ENCODE results near the gene STX11.

Gene STX11

DNA sequence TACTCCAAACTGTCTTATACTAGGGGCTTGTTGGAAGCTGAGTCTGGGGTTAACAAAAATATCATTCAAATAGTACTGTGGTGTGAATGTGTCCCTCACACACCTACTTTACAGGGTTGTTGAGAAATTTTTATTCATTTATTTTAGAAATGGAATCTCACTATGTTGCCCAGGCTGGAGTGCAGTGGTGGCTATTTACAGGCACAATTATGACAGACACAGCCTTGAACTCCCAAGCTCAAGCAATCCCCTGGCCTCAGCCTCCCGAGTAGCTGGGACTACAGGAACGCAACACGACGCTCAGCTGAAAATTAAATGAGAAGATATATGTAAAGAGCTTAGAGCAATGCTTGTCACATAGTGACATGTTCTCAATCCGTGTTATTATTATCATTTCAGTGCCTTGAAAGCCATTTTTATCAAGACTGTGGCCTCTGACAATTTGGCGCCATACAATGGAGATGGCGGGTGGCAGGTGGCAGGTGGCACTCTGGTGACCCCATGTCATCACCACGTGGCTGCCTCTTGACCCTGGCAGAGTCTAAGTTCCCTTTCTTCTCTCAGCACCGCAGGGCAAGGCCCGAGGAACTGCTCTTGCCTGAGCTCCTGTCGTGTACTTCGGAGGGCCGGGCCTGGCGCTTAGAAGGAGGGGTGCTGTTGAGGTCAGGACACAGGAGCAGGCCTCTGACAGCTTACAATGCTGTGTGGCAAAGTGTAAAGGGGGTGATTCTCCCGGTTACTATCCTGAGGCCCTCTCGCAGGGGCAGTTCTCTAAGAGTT is 64.5 kb downstream of the STX11 start:
- DNase-seq, result peak in 2 of 51 donors; percentile 19 to 37

DNA sequence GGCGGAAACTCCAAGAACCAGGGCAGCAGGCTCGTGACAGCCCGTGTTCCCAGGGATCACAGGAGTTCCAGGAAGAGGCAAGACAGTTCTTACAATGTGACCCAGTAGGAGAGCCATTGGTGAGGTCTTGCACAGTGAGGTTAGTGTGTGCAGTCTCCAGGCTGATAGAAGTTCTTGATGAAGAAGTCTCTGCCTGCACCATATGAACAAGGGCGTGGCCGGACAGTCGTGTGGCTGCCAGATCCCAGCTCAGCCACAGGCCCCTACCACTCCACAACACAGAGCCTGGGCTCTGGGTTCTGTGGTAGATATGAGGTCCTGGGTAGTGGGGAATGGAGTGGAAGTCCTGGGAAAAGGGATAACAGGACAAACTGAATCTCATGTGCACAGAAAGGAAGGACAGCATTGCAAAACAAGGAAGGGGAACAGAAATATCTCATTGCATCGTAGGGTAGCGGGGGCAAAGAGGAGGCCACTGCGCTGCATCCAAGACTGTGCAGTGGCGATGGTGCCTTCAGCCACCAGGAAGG is 65.2 kb downstream of the STX11 start:
- peak in 19 of 51 donors; percentile 3 to 56 (median 34) for DNase-seq

DNA sequence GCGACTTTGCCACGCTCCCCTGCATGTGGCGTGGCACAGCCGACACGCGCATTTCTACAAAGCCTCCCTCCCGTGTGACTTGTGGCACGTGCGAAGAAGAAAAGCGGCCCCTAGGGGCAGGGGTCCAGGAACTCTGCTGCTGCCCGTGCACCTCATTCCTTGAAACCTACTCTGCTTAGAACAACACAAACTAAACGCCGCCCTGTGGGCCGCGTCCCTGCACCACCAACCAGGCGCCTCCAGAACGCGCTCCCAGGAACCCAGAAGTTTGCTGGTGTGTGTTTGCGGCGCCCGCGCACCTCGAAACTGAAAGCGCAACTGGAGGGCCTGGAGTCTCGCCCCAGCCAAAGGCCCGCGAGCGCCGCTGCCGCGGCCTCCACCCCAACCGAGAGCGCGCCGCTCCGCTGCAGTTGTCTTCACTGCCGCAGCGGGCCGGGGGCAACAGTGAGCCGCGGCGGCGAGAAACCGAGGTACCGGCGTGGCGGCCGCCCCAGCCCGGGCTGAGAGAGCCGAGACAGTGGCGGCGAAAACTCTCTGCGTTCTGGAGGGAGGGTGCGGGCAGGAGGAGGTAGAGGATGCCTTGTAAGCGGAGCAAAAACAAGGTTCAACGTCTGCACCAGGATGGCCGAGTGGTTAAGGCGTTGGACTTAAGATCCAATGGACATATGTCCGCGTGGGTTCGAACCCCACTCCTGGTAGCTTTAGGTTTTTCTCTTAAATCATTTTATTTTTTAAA is 65.8 kb downstream of the STX11 start:
- DNase-seq, result peak; percentile 70 to 98 (median 90)

DNA sequence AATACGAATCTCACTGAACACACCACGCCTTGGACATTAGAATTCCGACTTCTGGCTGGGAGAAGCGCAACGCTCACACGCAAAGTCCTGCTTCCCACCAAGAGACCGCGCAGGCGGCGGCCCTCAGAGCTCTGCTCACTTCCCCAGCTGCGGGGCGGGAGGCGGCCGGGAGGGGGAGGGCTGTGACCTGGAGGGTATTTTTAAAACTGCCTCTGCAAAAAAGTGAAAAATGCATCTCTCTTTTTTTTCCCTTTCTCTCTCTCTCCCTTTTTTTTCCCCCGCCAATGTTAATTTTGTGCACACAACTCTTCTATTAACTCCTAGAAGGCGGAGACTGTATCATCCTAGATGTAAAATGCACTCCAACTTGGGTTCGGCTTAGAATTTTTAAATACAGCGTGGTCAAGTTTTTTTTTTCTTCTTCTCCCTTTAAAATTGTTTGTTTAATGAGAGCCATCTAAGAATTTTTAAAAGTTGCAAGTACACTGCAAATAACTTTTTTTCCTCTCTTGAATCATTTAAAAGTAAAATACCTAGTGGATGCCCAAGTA is 66.4 kb downstream of the STX11 start:
- peak in 18 of 51 donors; percentile 42 to 84 (median 66) for DNase-seq

DNA sequence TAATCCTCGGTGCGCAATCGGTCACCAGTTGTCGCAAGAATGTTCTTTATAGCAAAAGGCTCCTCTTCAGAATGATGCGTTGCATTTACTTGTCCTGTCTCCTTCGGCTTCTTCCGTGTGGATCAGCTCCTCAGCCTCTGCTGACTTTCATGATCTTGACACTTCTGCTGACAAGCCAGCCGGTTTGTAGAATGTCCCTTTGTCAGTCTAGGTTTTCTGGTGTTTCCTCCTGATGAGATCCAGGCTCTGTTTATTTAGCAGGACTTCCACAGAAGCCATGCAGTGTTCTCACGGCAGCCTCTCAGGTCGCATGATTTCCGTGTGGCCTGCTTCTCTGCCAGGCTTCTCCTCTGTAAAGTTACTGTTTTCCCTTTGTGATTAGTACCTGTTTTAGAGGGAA is 66.9 kb downstream of the STX11 start:
- peak in 1 of 51 donors; percentile 2 for DNase-seq

DNA sequence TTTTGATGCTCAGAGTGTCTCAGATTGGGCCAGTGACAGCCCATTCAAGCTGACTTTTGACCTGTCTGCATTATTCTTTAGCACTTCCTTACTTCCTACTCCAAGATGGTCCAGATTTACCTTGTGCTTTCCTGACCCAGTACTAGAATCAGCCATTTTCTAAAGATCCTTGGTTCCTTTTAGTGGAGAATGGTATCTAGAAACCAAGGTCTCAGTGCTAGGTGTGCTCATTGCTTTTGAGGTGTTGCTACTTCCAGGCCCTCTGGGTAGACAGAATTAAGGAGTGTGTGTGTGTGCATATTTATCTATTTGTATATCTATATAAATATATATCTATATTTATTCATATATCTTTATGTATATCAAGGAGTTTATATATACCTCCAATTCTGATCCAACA is 67.5 kb downstream of the STX11 start:
- DNase-seq, result no peak

DNA sequence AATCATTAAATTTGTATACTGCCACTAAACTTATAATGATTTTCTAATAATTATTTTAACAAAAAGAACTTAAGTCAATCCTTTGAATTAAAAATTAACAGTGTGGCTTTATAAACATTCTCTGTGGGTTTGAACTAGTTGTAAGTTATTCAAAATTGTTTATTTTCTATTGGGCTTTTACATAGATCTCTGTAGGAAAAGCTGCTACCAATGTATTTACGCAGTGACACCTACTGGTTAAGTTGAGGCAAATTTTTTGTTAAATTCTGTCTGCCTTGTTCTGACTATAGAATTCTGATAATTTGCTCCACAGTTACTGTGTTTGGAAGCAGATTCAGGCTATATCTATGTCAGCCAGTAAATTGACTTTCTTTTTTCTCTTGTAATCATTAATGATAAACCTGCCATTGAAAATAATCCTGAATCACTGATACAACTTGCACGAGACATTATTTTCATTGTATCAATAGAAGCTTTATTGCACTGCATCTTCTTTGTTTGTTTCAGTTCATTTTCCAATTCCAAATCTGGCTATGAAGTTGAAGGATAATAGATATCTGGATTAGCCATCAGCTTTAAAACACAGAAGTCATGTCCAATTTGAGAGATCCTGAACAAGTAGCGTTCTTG is 68.9 kb downstream of the STX11 start:
- peak in 2 of 51 donors; percentile 2 to 14 for DNase-seq

DNA sequence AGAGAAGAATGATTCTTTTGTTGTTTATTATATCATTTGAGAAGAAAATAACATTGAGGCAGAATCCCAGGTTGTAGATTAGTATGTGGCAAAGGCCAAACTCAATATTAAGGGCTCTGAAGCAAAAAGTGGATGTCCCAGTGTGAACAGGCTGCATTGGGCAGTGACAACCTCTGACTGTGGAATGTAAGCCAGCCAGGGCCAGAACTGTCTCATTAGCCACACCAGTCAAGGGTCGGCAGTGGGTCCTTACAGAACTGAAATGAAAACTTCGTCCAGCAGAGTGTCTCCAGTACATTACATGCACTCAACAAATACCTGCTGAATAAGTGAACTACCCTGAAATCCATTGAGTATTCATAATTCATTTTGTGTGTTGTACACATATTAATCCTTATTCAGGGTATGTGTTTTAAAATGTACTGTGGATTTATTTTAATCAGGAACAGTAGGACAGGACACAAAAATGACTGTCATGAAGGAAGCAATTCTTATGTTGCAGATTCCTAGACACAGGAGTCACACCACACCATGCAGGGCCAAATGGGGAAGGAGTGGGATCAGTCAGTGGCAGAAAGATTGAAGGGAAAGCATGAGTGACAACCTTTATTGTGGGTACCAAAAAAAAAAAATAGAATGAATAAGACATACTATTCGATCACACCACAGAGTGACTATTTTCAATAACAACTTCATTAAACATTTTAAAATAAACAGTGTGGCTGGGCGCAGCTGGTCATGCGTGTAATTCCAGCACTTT is 69.9 kb downstream of the STX11 start:
- DNase-seq, result no peak

DNA sequence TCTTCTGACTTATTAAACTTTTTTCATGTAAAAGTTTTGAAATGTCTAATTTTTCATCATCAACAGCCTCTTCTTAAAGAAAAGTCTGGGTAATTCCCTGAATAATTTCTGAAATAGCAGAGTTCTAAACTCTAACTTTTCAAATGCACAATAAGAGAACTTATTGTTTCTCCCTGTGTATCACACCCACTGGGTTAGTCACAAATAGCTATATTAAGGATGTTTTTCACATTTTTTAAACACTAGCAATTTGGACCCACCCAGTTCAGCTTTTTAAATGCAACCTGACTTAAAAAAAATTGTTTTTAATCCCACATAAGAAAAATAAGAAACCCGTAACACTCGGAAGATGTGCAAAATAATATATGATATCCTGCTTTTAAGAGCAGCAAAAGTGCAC is 73.4 kb downstream of the STX11 start:
- DNase-seq, result no peak

DNA sequence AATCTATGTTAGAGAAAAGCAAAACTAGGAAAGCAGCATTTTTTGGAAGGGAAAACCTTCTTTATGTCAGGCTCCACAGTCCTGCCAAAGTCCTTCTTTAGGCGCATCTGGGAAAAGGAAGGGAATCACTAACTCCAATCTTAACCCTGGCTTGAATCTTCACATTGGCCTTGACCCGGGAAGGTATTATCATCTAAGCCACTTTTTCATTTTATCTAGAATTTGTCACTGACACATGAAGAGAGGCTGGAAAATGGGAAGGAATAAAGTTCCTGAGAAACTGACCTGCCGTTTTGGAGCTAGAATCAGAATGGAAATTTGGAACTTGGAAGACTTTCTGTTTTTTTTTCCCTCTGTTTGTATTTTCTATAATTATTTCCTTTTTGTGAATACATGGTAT is 81.4 kb downstream of the STX11 start:
- DNase-seq, result no peak

DNA sequence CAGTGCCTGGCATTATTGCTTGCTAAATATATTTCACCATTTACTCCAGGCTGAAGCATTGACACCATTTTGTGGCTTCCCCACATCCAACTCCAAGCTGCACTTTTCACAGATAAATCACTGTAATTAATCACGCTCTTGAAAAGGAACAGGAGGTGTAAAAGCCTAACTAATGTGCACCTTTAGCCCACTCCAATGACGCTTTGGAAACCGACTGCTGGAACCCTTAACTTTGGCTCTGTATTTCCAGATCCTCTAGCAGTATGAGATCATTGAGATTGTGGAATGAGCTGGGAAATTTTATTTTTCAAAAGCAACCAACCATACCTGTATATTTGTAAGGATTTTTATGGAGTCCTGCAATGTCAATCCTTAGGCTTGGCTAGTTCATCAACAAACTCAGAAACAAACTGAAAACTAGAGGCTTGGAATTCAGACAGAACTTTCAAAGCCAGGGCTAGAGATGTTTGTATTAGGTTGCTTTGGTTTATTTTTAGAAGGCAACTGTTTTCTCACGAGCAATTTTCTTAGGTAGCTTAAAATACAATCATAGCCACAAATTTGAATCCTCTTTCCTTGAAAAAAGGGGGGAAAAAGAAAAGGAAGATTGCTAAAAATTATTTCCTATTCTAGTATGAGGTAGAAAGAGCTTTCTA is 82.0 kb downstream of the STX11 start:
- DNase-seq, result no peak

DNA sequence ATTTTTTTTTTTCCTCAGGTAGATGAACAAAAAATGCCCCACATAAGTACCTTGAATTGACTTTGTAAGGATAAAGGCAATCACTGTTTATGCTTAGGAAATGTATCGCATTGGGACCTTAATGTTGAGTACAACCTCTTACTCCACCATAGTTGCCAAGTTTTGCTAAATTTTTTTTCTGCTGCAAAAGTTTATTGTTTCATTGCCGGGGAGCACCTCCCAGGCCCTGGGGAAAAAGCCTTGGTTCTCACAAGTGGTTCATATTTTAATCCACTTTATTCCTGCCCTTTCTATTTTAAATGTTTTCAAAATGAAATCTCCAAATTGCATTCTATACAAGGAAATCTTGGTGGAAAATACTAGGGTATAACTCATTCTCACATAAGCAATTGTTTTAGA is 82.5 kb downstream of the STX11 start:
- DNase-seq, result no peak

DNA sequence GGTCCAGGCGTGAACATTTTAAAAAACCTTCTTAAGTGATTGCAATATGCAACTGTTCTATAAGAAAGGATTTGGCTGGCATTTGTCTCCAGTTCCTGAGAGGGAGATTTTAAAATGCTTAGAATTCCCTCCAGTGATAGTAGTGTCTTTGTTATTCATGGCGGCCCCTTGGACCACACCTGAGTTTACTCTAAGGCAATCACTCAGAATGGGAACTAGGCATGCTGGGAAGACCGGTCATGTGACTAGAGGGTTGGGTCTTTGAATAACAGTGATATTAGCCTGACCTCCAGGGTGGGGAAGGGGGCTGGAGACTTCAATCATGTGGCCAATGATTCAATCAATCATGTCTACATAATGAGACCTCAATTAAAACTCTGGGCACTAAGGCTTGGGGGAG is 84.1 kb downstream of the STX11 start:
- DNase-seq, result no peak

DNA sequence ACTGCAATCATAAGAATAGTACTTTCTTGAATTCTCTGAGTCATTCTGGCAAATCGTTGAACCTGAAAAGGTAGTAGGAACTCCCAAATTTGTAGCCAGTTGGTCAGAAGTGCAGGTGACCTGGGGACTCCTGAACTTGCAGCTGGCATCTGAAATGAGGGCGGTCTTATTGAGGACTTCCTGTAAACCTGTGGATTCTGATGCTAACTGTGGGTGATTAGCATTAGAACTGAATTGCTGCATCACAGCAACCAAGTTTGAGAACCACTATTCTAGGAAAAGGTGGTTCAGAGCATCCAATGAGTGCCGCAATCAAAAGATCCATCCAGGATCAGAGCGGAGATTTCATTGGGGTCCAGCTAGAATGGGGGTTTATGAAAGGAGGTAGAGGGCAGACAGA is 84.6 kb downstream of the STX11 start:
- no peak for DNase-seq
